Esophagus (tissue), 2 donors: ENCODE measurements around the gene PRSS1. TPM values are rescaled to one million over a fixed set of nuclear protein-coding genes. Genes with fewer than 3 reads are reported as not detected.
"Not testable (repeated sequence)": the region's sequence is repeated elsewhere in the genome, so short reads cannot be mapped to it uniquely, and the experiment has no call there.

Experiments
- H3K27ac ChIP-seq, 2 donors: one replicate each; pipeline ENCODE4 v1.5.1; 2013; ENCODE audit warnings: low read depth in 2 of 2, mild to moderate bottlenecking in 2 of 2, inconsistent platforms in 1 of 2, low read length in 1 of 2, moderate library complexity in 1 of 2
- H3K27me3 ChIP-seq, 2 donors: one replicate each; pipeline ENCODE4 v1.6.1; 2013; ENCODE audit warnings: low read length in 2 of 2, control low read depth in 1 of 2, mild to moderate bottlenecking in 1 of 2; ENCODE audit not compliant: insufficient read depth in 2 of 2, control insufficient read depth in 1 of 2
- H3K36me3 ChIP-seq, 2 donors: one replicate each; pipeline ENCODE4 v1.6.1; 2013; ENCODE audit warnings: low read length in 1 of 2; ENCODE audit not compliant: control insufficient read depth in 2 of 2, insufficient read depth in 2 of 2
- H3K4me1 ChIP-seq, 2 donors: one replicate each; pipeline ENCODE4 v1.6.1; 2013; ENCODE audit warnings: low read length in 1 of 2; ENCODE audit not compliant: control insufficient read depth in 2 of 2, insufficient read depth in 2 of 2
- H3K4me3 ChIP-seq, 2 donors: one replicate each; pipeline ENCODE4 v1.5.1; 2013; ENCODE audit warnings: low read length in 2 of 2, mild to moderate bottlenecking in 2 of 2, low read depth in 1 of 2, moderate library complexity in 1 of 2
- H3K9me3 ChIP-seq, 2 donors: one replicate each; pipeline ENCODE4 v1.6.1; 2013; ENCODE audit warnings: mild to moderate bottlenecking in 2 of 2, low read depth in 1 of 2, low read length in 1 of 2, moderate library complexity in 1 of 2; ENCODE audit not compliant: control insufficient read depth in 2 of 2, insufficient read depth in 1 of 2
- whole genome bisulfite sequencing, 2 donors: extraction: QIAGEN DNeasy Blood & Tissue Kit; methylation state at CpG; one replicate each; pipeline ENCODE4 v1.1.7; 2013; 5-methylcytosine and 5-hydroxymethylcytosine counted together
- polyA plus RNA-seq, 2 donors: library from polyadenylated mRNA; stranded (reverse); fragments of 200-250 nt; gene quantifications; one replicate each; pipeline ENCODE4 v1.2.3, GENCODE V29; 2013
- donor health status: healthy with polysubstance abuse.
- donor health status: Bipolar disorder and iron deficiency.

The PRSS1 gene
- polyA plus RNA-seq, 2 donors, result 0.59 to 3.0 TPM

GRCh38 chr7:142754681-142755575, 5.7 kb downstream of the PRSS1 start:
- no peaks in the 10 kb centered on the region for H3K9me3 ChIP-seq

GRCh38 chr7:142758312-142758711, 9.0 kb downstream of the PRSS1 start:
- H3K4me3 ChIP-seq, H3K27me3 ChIP-seq, H3K4me1 ChIP-seq, H3K9me3 ChIP-seq, H3K27ac ChIP-seq, H3K36me3 ChIP-seq: not testable (repeated sequence)
- WGBS, 2 donors, result 49 to 76% methylated on average over 2 to 3 of the region's 3 CpGs

More at GRCh38 chr7:142754681-142755575, 5.7 kb downstream of the PRSS1 start:
- H3K27ac ChIP-seq, result peak overlapping the region in 1 of 2 donors; percentile 8
- no peak overlapping the region for H3K4me3 ChIP-seq
- H3K27me3 ChIP-seq, result no peaks in the 10 kb centered on the region
- peaks cover 0 to 2% of the 10 kb centered on the region in 2 donors for H3K4me1 ChIP-seq
- WGBS, 2 donors, result 57 to 85% methylated on average over 10 of the region's 10 CpGs
- no peaks in the 10 kb centered on the region for H3K36me3 ChIP-seq

- no peaks in the 10 kb centered on the region for H3K27me3 ChIP-seq
- no peak overlapping the region for H3K4me3 ChIP-seq
- no peaks in the 10 kb centered on the region for H3K9me3 ChIP-seq
- H3K4me1 ChIP-seq, result no peaks in the 10 kb centered on the region
- 88 to 92% methylated on average over 1 of the region's 1 CpG for WGBS, 2 donors
- no peak overlapping the region for H3K27ac ChIP-seq
- no peaks in the 10 kb centered on the region for H3K36me3 ChIP-seq
These were observed 10.2 kb downstream of the PRSS1 start for GRCh38 chr7:142759433-142759832.

GRCh38 chr7:142760071-142760642, 10.9 kb downstream of the PRSS1 start:
- 55 to 79% methylated on average over 5 of the region's 5 CpGs for WGBS, 2 donors

GRCh38 chr7:142761606-142762005, 12.3 kb downstream of the PRSS1 start:
- not testable (repeated sequence) for H3K4me3 ChIP-seq
- 55 to 86% methylated on average over 2 of the region's 2 CpGs for WGBS, 2 donors

More at GRCh38 chr7:142760071-142760642, 10.9 kb downstream of the PRSS1 start:
- Histone ChIP-seq H3K4me1 (no peaks in the 10 kb centered on the region), H3K36me3 (no peaks in the 10 kb centered on the region), H3K9me3 (no peaks in the 10 kb centered on the region), H3K27ac (no peak overlapping the region), H3K27me3 (no peaks in the 10 kb centered on the region), H3K4me3 (no peak overlapping the region)

GRCh38 chr7:142762104-142762503, 12.8 kb downstream of the PRSS1 start:
- Histone ChIP-seq H3K36me3 (no peaks in the 10 kb centered on the region), H3K4me1 (no peaks in the 10 kb centered on the region), H3K4me3 (no peak overlapping the region), H3K9me3 (no peaks in the 10 kb centered on the region), H3K27ac (no peak overlapping the region), H3K27me3 (no peaks in the 10 kb centered on the region)
- 92 to 100% methylated on average over 1 of the region's 1 CpG for WGBS, 2 donors

More at GRCh38 chr7:142761606-142762005, 12.3 kb downstream of the PRSS1 start:
- not testable (repeated sequence) for H3K27me3 ChIP-seq, H3K9me3 ChIP-seq, H3K36me3 ChIP-seq, H3K4me1 ChIP-seq, H3K27ac ChIP-seq

- Histone ChIP-seq H3K27me3 (no peaks in the 10 kb centered on the region), H3K4me1 (no peaks in the 10 kb centered on the region), H3K27ac (no peak overlapping the region), H3K9me3 (no peaks in the 10 kb centered on the region), H3K4me3 (no peak overlapping the region), H3K36me3 (no peaks in the 10 kb centered on the region)
- 71 to 86% methylated on average over 3 of the region's 3 CpGs for WGBS, 2 donors
These were observed 18.2 kb downstream of the PRSS1 start for GRCh38 chr7:142767451-142767850.

- no peaks in the 10 kb centered on the region for H3K27me3 ChIP-seq
These were observed 18.6 kb downstream of the PRSS1 start for GRCh38 chr7:142767861-142768260.

GRCh38 chr7:142768885-142769284, 19.6 kb downstream of the PRSS1 start:
- WGBS, 2 donors, result 70 to 76% methylated on average over 3 of the region's 3 CpGs
- H3K27ac ChIP-seq, H3K4me1 ChIP-seq, H3K27me3 ChIP-seq, H3K36me3 ChIP-seq, H3K9me3 ChIP-seq, H3K4me3 ChIP-seq: not testable (repeated sequence)

More at GRCh38 chr7:142767861-142768260, 18.6 kb downstream of the PRSS1 start:
- WGBS, 2 donors, result 90 to 91% methylated on average over 1 of the region's 1 CpG
- H3K36me3 ChIP-seq, result no peaks in the 10 kb centered on the region
- no peaks in the 10 kb centered on the region for H3K9me3 ChIP-seq
- no peak overlapping the region for H3K27ac ChIP-seq
- no peaks in the 10 kb centered on the region for H3K4me1 ChIP-seq
- no peak overlapping the region for H3K4me3 ChIP-seq
